Measurements from ENCODE around the gene LGR4. TPM values are rescaled to one million over a fixed set of nuclear protein-coding genes. Genes with fewer than 3 reads are reported as not detected.

The LGR4 gene
- total and polyA plus RNA-seq, 2 of the 13 experiments (the other 11 are each of a cell fraction or from before 2014, with no cell fraction given), result 42.1 to 68.7 TPM

- TF ChIP-seq ZNF883 (CRISPR knock-in tag; IDR thresholded peaks at IDR 0.05; ENCODE audit: not compliant biosample characterization) (peak; percentile 51), SRY (CRISPR knock-in tag; IDR thresholded peaks at IDR 0.05) (peak; percentile 59; the same call in 1 of the 2 replicates), RFXANK (CRISPR knock-in tag; IDR thresholded peaks at IDR 0.05) (no peak), ZBTB38 (CRISPR knock-in tag; IDR thresholded peaks at IDR 0.05) (0 out of 2 replicates have a peak, but pooled peaks have one; percentile 27), PITX1 (CRISPR knock-in tag; IDR thresholded peaks at IDR 0.05) (peak; percentile 36; the same call in 1 of the 2 replicates), KAT8 (CRISPR knock-in tag; IDR thresholded peaks at IDR 0.05) (peak; percentile 35; the same call in 1 of the 2 replicates), ZNF558 (CRISPR knock-in tag; IDR thresholded peaks at IDR 0.05; ENCODE audit: borderline replicate concordance) (no peak), ZNF10 (CRISPR knock-in tag; IDR thresholded peaks at IDR 0.05; ENCODE audit: borderline replicate concordance, low read depth) (no peak), SMAD9 (CRISPR knock-in tag; IDR thresholded peaks at IDR 0.05) (no peak), HBP1 (CRISPR knock-in tag; IDR thresholded peaks at IDR 0.05; ENCODE audit: low read depth) (no peak), FOXM1 (CRISPR knock-in tag; IDR thresholded peaks at IDR 0.05) (no peak), NONO (IDR thresholded peaks at IDR 0.05) (no peak), NONO (CRISPR knock-in tag; conservative IDR thresholded peaks at IDR 0.05) (0 out of 2 replicates have a peak, but pooled peaks have one; percentile 34), HOXA7 (CRISPR knock-in tag; IDR thresholded peaks at IDR 0.05) (no peak), ARHGAP35 (CRISPR knock-in tag; IDR thresholded peaks at IDR 0.05; ENCODE audit: borderline replicate concordance) (no peak), SKIL (CRISPR knock-in tag; IDR thresholded peaks at IDR 0.05; ENCODE audit: borderline replicate concordance) (no peak), SPEN (CRISPR knock-in tag; IDR thresholded peaks at IDR 0.05; ENCODE audit: low read depth) (peak; percentile 41), PCBP2 (optimal IDR thresholded peaks at IDR 0.05; ENCODE audit: low read depth, low read length, poor library complexity, severe bottlenecking) (no peak)
- TF ChIP-seq, protein P1, sequence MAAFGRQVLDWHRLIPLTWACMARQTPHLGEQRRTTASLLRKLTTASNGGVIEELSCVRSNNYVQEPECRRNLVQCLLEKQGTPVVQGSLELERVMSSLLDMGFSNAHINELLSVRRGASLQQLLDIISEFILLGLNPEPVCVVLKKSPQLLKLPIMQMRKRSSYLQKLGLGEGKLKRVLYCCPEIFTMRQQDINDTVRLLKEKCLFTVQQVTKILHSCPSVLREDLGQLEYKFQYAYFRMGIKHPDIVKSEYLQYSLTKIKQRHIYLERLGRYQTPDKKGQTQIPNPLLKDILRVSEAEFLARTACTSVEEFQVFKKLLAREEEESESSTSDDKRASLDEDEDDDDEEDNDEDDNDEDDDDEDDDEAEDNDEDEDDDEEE (CRISPR knock-in tag; IDR thresholded peaks at IDR 0.05), result no peak
- TF ChIP-seq, protein P2, sequence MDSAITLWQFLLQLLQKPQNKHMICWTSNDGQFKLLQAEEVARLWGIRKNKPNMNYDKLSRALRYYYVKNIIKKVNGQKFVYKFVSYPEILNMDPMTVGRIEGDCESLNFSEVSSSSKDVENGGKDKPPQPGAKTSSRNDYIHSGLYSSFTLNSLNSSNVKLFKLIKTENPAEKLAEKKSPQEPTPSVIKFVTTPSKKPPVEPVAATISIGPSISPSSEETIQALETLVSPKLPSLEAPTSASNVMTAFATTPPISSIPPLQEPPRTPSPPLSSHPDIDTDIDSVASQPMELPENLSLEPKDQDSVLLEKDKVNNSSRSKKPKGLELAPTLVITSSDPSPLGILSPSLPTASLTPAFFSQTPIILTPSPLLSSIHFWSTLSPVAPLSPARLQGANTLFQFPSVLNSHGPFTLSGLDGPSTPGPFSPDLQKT (CRISPR knock-in tag; IDR thresholded peaks at IDR 0.05; ENCODE audit: borderline replicate concordance), result no peak
These were observed at the start of gene LGR4 (continued) for GRCh38 chr11:27472398-27473016.

All from HepG2 (cell line).